B cell (primary cell): ENCODE data around the gene NAV2. TPM values are rescaled to one million over a fixed set of nuclear protein-coding genes. Genes with fewer than 3 reads are reported as not detected.

Experiments used
- ATAC-seq: fragments of 200-7000 bp; cut with Tn5 transposase; one replicate; pipeline ENCODE4 v1.10.0; 2021; ENCODE audit warnings: low read depth, mild to moderate bottlenecking, moderate number of reproducible peaks, moderate library complexity
- CTCF ChIA-PET: fragments of 350-600 bp; sonication (Branson Sonifier 250); formaldehyde crosslinking; loops from one replicate; lab custom pipeline; 2021; ENCODE audit warnings: antibody characterized with exemption, inconsistent platforms; lab: Charles Lee
- POLR2A ChIA-PET: fragments of 350-600 bp; sonication (Branson Sonifier 250); formaldehyde crosslinking; loops from one replicate; lab custom pipeline; 2021; ENCODE audit warnings: antibody characterized with exemption; lab: Charles Lee
- DNase-seq: peaks from one replicate; pipeline ENCODE4 v3.0.0; 2013
- H2AFZ ChIP-seq: 2 replicates; pipeline ENCODE4 v1.6.1; 2012; ENCODE audit warnings: mild to moderate bottlenecking, low read depth, low read length; ENCODE audit not compliant: insufficient read depth, poor library complexity, severe bottlenecking
- H3K27ac ChIP-seq, 2 donors: 1 replicate in 1 of 2; 2 replicates in 1 of 2; pipeline ENCODE4 v1.5.1; 2012 to 2013; ENCODE audit warnings: low read length in 2 of 2, mild to moderate bottlenecking in 2 of 2, moderate library complexity in 1 of 2
- H3K27me3 ChIP-seq, 4 experiments: fragments of 200-600 bp in 1 of 4; sonication (generic) in 1 of 4; replicated peaks in 1 of 4; 1 replicate in 2 of 4; 2 replicates in 2 of 4; pipeline versions ENCODE4 v1.6.1 to v1.7.0; 2013 to 2016; ENCODE audit warnings: low read length in 3 of 4, mild to moderate bottlenecking in 2 of 4, mixed read lengths in 1 of 4, moderate library complexity in 1 of 4; ENCODE audit not compliant: insufficient read depth in 4 of 4, control insufficient read depth in 3 of 4; ENCODE audit errors: control extremely low read depth in 1 of 4
- H3K36me3 ChIP-seq, 2 experiments: replicated peaks in 1 of 2; 1 replicate in 1 of 2; 2 replicates in 1 of 2; pipeline versions ENCODE4 v1.6.1 to v1.7.1; 2013; ENCODE audit warnings: low read length in 1 of 2; ENCODE audit not compliant: insufficient read depth in 2 of 2, control insufficient read depth in 1 of 2; ENCODE audit errors: control extremely low read depth in 1 of 2, extremely low read depth in 1 of 2
- H3K4me1 ChIP-seq, 2 donors: fragments of 200-600 bp in 1 of 2; sonication (generic) in 1 of 2; 1 replicate in 1 of 2; 2 replicates in 1 of 2; pipeline versions ENCODE4 v1.5.1 to v1.6.1; 2013 to 2017; ENCODE audit warnings: low read length in 2 of 2; ENCODE audit not compliant: control insufficient read depth in 2 of 2, insufficient read depth in 2 of 2
- H3K4me2 ChIP-seq: replicated peaks from 2 replicates; pipeline ENCODE3; 2012; ENCODE audit warnings: mild to moderate bottlenecking, low read depth, low read length; ENCODE audit not compliant: poor library complexity, severe bottlenecking
- H3K4me3 ChIP-seq, 5 experiments: fragments of 200-600 bp in 1 of 5; sonication (generic) in 1 of 5; 1 replicate in 3 of 5; 2 replicates in 2 of 5; pipeline versions ENCODE4 v1.5.1 to v1.7.0; 2011 to 2016; ENCODE audit warnings: low read length in 4 of 5, mild to moderate bottlenecking in 4 of 5, low read depth in 2 of 5, control low read depth in 1 of 5, moderate library complexity in 1 of 5; ENCODE audit not compliant: insufficient read depth in 1 of 5; ENCODE audit errors: control extremely low read depth in 1 of 5, extremely low read depth in 1 of 5
- H3K79me2 ChIP-seq: fragments of 200-600 bp; sonication (generic); one replicate; pipeline ENCODE4 v1.6.0; 2016; ENCODE audit warnings: low read length; ENCODE audit not compliant: control insufficient read depth, insufficient read depth
- H3K9ac ChIP-seq: fragments of 200-600 bp; sonication (generic); 2 replicates; pipeline ENCODE4 v1.6.1; 2017; ENCODE audit warnings: mild to moderate bottlenecking, low read length, moderate library complexity
- H3K9me3 ChIP-seq, 3 donors: one replicate each; pipeline versions ENCODE4 v1.6.1 to v1.7.1; 2013; ENCODE audit warnings: low read length in 2 of 3; ENCODE audit not compliant: control insufficient read depth in 2 of 3, insufficient read depth in 1 of 3; ENCODE audit errors: control extremely low read depth in 1 of 3
- H4K20me1 ChIP-seq: 2 replicates; pipeline ENCODE4 v1.6.0; 2012; ENCODE audit warnings: mild to moderate bottlenecking, low read length; ENCODE audit not compliant: insufficient read depth, control insufficient read depth, poor library complexity, severe bottlenecking
- H3K27ac Mint-ChIP-seq: one replicate; pipeline ENCODE4 v1.8.0; 2021; ENCODE audit warnings: mixed read lengths
- H3K27me3 Mint-ChIP-seq: one replicate; pipeline ENCODE4 v1.8.0; 2021; ENCODE audit warnings: mixed read lengths
- H3K4me1 Mint-ChIP-seq: one replicate; pipeline ENCODE4 v1.8.0; 2021; ENCODE audit warnings: mixed read lengths
- H3K4me3 Mint-ChIP-seq: one replicate; pipeline ENCODE4 v1.8.0; 2021; ENCODE audit warnings: mixed read lengths
- H3K9me3 Mint-ChIP-seq: one replicate; pipeline ENCODE4 v1.8.0; 2022; ENCODE audit warnings: mixed read lengths; ENCODE audit not compliant: insufficient read depth
- CTCF ChIP-seq: fragments of 200-600 bp; IDR thresholded peaks from one replicate; pipeline ENCODE4 v1.8.0; 2022; ENCODE audit warnings: antibody characterized with exemption, mild to moderate bottlenecking
- EZH2 ChIP-seq: IDR thresholded peaks from 2 replicates; pipeline ENCODE4 v1.6.1; 2012; ENCODE audit warnings: borderline replicate concordance, low read depth, mild to moderate bottlenecking, moderate library complexity, low read length; ENCODE audit not compliant: insufficient read depth, poor library complexity, severe bottlenecking
- WGBS: methylation state at CpG from one replicate; pipeline ENCODE4 v1.1.5; 2013; ENCODE audit warnings: missing lambda C conversion rate; ENCODE audit not compliant: insufficient coverage; 5-methylcytosine and 5-hydroxymethylcytosine counted together
- intact Hi-C: fragments of 100-400 bp; cut with micrococcal nuclease; formaldehyde crosslinking; loops from one replicate; pipeline ENCODE4 v1.10.0; 2022
- polyA plus RNA-seq: library from polyadenylated mRNA; depleted of rRNA; stranded (reverse); fragments of >200 nt; gene quantifications from 2 replicates; pipeline ENCODE4 v1.2.3, GENCODE V29; 2012
- total RNA-seq, 2 donors: library from RNA; stranded (reverse); fragments of 120-200 nt in 1 of 2; gene quantifications; 1 replicate in 1 of 2; 2 replicates in 1 of 2; pipeline versions ENCODE4 v1.2.3 to v1.2.4, GENCODE V29; 2013 to 2022

Gene NAV2
- total and polyA plus RNA-seq, 2 donors (not counting 1 experiment from before 2014, with no cell fraction given), result 0.82 to 22.2 TPM

GRCh38 chr11:19955660-19956059, 243.0 kb downstream of the NAV2 start:
- intact Hi-C loops, result loop anchor here (10.0 kb wide), 1 partner anchor 129 kb away; no protein-coding TSS in a partner anchor
- no peaks in the 10 kb centered on the region for H3K36me3 ChIP-seq
- H3K9me3 ChIP-seq, result no peaks in the 10 kb centered on the region
- no peaks in the 10 kb centered on the region for H3K79me2 ChIP-seq
- no peaks in the 10 kb centered on the region for H4K20me1 ChIP-seq
- Mint-ChIP-seq H3K4me3 (no peak overlapping the region), H3K27ac (no peak overlapping the region), H3K9me3 (no peaks in the 10 kb centered on the region), H3K4me1 (peaks cover 22% of the 10 kb centered on the region), H3K27me3 (peaks cover 30% of the 10 kb centered on the region)
- POLR2A ChIA-PET, result no interaction called here
- H3K27ac ChIP-seq, result no peak overlapping the region
- 81% methylated on average over 7 of the region's 7 CpGs for WGBS
- H3K4me1 ChIP-seq, result peaks cover 7 to 12% of the 10 kb centered on the region in 2 donors
- H3K4me3 ChIP-seq, result no peak overlapping the region
- CTCF ChIA-PET, result no interaction called here
- H3K27me3 ChIP-seq, result peaks cover 0 to 4% (median 0%) of the 10 kb centered on the region in 4 experiments
- ATAC-seq (no peak), DNase-seq (no peak)
- H2AFZ ChIP-seq, result no peak overlapping the region
- TF ChIP-seq CTCF (no peak), EZH2 (no peak)
- H3K4me2 ChIP-seq, result no peak overlapping the region
- H3K9ac ChIP-seq, result no peak overlapping the region

- peaks cover 22% of the 10 kb centered on the region for H3K4me1 Mint-ChIP-seq
- Histone ChIP-seq H3K9me3 (no peaks in the 10 kb centered on the region), H3K4me1 (peaks cover 7 to 12% of the 10 kb centered on the region in 2 donors), H3K36me3 (no peaks in the 10 kb centered on the region), H3K27me3 (peaks cover 0 to 4% (median 0%) of the 10 kb centered on the region in 4 experiments), H3K4me2 (no peak overlapping the region), H3K4me3 (no peak overlapping the region), H2AFZ (no peak overlapping the region), H3K27ac (no peak overlapping the region), H3K9ac (no peak overlapping the region), H3K79me2 (no peaks in the 10 kb centered on the region), H4K20me1 (no peaks in the 10 kb centered on the region)
- no peak overlapping the region for H3K27ac Mint-ChIP-seq
- no peak overlapping the region for H3K4me3 Mint-ChIP-seq
- DNase-seq, result no peak
- H3K27me3 Mint-ChIP-seq, result peaks cover 32% of the 10 kb centered on the region
- no peaks in the 10 kb centered on the region for H3K9me3 Mint-ChIP-seq
- POLR2A ChIA-PET, result no interaction called here
- CTCF ChIA-PET, result no interaction called here
- no peak for ATAC-seq
- intact Hi-C loops, result loop anchor here (10.0 kb wide), 1 partner anchor 129 kb away; no protein-coding TSS in a partner anchor
- WGBS, result 75% methylated on average over 4 of the region's 4 CpGs
- TF ChIP-seq EZH2 (no peak), CTCF (no peak)
These were observed 243.6 kb downstream of the NAV2 start for GRCh38 chr11:19956228-19956627.
